ENCODE data around the gene NR2F1.

The NR2F1 gene

DNA sequence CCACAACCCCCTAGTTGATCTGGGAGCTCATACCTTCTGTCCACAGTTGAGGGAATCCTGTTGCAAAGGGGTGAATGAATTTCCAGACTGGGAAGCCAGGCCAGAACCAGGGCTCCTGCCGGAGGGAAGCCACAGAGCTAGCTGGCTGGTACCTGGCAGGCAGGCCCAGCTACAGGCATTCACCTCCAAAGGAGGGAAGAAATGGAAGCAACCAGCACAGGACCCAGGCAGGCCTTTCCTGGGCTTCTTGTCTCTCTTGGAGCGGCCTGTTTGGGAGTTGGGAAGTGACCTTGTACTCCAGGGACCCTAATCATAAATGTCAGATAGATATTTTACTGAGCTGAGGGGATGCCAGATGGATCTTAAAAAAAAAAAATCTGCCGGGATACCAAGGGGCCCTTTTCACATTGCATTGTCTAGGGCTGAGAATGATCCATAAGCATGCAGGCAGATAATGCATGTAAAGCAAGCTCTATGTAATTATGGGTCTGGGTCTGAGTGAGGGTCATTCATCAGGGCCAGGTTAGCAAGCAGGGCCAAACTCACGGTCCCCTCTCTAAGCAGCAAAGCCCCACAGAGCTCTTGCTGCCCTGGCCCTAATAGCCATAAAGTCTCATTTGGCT lies 8.4 kb downstream of the NR2F1 start:
- DNase-seq (ENCODE audit: low read depth): no peak

DNA sequence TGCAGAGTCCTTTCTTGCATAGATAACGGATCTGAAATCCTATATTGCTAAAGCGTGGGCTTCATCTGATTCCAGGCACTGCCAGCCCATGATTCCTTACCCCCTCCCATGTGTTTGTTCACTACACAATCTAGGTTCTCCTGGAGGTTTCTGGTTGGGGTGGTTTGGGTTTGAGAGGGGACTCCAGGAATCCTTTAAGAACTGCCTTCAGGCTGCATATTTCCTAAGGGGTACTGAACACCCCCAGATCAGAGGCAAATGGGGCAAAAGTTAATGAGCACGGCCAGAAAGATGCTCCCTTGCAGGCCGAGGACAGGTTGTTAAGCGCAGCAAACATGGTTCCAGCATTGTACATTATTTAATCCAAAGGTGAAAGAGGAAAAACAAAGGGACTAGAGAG lies 9.9 kb downstream of the NR2F1 start:
- DNase-seq (ENCODE audit: low read depth): no peak

DNA sequence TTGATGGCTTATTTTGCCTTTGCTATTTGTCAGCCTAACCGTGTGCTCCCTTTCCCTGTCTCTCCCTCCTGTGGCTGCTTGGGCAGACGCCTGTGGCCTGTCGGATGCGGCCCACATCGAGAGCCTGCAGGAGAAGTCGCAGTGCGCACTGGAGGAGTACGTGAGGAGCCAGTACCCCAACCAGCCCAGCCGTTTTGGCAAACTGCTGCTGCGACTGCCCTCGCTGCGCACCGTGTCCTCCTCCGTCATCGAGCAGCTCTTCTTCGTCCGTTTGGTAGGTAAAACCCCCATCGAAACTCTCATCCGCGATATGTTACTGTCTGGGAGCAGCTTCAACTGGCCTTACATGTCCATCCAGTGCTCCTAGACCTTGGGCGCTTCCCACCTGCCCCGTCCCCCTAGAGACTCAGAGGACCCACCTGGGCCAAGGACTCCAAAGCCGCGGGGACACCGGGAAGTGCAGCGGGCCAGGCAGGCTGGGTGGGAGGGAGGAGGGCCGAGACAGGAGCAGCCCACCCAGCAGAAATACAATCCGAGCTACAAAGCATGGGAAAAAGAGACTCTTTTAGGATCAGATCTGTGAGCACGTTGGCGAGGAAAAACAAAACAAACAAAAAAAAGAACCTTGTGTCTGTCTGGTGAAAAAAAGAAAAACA lies 10.6 kb downstream of the NR2F1 start:
- no peak for DNase-seq (ENCODE audit: low read depth)

DNA sequence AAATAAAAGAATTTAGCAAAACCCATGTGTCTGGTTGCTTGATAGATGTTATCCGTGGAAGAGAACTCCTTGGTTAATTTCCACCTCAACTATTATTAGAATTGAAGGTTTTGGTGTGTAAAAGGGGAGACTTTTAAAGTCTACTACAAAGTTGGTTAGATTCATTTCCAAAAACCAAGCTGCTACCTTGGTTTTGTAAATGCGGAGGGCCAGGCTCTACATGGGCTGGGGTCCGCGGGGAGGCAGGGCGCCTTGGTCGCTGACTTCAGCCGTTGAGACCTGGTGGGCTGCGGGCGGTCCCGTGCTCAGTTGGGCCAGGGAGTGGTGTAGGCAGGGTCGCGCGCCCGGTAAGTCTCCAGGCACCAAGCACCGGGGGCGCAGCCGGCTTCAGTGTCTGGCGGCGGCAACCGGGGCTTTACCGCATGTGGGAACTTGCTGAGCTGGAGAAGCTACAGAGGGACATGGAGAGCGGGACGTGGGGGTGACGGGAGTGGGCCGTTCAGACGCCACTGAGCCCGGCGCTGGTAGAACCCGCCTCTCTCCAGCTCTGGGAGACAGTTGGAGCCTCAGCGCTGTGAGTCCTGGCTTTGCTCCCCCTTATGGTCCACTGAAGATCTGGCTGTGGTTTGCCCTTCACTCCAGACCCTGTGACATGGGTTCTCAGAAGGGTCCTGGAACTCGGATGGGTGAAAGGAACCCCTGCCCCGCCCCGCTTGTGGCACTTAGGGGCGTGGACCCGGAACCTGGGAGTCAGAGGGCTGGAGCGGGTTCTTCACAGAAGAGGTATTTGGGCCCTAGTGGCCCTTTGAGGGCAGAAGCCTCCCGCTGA lies 11.8 kb downstream of the NR2F1 start:
- no peak for DNase-seq (ENCODE audit: low read depth)

DNA sequence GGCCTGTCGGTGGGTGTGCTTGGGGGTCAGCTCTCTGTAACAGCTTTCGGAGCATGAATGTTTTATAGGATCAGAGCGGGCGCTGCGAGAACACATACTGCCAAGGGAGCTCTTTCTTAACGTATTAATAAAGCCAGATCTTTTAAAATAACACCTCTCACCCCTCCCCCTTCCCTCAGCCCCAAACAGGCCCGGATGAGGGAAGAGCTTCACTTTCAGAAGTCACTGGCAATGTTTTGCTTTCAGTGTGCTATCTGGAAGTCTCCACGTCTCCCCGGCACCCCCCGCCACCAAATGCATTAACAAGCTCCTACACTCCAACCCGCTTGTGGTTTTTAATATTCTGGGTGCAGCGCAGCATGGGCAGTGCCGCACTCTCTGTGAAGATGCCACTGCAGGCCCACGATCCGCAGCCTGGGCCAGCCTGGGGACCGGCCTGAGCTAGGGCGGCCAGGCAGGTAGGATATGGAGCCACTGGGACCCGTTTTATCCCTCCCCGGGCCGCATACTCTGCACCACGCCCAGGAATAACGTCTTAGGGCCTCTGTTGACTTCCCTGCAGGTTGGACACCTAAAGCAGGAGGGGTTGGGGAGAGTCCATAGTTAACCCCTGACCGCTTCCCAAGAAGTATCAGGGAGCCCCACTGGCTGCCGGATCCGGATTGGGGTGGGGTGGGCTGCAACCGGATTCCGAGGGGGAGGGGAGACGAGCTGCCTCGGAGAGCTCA lies 12.6 kb downstream of the NR2F1 start:
- DNase-seq (ENCODE audit: low read depth): no peak

DNA sequence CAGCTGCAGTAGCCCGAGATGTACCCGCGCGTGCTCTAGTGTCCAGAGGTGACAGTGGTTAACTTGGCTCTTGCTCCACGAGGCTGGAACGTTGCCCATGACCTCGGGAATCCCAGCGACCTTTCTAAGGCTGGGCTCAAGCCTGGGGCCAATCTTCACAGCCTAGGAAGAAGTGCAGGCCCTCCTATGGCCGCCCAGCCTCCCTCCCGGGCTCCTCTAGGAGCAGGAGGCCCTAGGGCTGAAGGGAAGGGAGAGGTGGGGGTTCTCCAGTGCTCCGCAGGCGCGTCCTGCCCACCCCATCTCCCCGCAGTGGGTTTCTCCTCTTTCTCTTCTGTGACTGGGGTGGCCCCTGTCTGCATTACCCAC lies 13.3 kb downstream of the NR2F1 start:
- no peak for DNase-seq (ENCODE audit: low read depth)

DNA sequence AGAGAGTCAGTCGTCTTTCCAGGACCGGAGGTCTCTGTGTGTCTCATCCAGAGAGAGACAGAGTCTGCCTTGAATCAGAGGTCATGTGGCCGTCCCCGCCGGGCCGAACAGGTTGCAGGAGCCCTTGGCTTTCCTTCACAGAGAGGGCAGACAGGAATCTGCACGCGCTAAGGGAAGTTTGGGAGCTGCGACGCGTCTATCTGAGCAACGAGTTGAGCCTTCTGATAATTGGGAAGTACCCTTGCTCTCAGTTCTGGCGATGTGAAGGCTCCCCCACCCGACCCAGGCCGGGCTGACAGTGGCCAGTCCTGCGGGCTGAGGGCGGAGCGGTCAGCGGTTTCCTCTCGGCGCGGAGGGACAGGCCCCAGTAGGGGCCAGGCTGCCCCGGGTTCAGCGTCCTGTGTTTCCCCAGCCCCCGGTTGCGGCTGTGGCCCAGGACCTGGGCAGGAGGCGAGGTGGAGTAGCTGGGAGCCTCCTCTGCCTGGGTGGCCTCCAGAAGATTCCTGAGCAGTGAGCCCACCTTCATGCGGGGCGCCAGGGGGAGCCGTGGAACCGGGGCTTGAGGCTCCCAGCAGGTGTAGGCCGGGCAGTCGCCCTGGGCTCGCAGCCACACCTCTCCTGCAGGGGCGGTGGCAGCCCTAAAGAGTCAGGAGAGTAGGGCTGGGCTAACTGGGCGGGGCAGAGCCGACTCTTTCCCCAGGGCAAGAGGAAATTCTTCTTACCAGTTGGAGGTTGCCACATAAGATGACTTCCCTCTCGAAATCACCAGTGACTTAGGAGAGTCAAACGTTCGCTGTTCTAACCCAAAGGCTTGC lies 13.9 kb downstream of the NR2F1 start:
- no peak for DNase-seq (ENCODE audit: low read depth)

DNA sequence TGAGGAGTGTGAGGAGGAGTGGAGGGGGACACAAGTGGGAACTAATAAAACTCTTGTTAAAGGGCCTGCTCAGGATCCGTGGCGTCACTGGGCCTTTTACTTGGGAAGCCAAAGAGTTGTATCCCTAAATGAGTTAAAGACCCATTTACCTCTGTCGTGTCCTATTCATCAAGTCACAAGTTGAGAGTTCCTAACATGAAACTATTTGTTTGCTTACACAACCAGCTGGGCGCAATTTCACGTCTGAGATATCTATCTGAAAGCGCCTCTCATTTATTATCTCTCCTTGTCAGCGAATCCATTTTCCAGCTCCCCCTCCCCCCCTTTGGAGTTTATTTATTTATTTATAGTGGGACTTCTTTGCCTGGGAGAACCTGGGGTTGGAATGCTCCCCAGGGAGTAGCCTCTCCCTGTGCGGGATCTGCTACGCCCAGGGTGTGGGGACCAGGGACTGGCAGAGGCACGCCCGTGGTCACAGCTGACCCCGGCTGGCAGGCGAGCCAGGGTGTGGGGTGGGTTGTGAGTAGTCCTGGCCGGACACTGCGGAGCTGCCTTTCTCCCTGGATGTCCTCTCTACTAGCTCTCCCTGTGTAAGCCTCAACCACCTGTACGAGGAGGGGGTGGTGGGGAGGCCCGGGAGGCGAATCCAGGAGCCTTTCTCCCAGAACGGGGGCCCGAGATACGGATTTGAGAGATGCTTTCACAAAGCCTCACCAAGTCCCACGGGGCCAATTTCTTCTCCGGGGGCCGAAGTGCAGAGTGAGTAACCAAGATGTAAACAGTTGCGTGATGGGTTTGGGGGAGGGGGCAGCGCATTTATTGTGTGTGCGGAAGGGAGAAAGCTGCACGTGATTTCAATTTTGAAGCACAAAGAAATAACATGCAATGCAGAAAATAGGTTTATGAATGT lies 15.3 kb downstream of the NR2F1 start:
- DNase-seq (ENCODE audit: low read depth): no peak

DNA sequence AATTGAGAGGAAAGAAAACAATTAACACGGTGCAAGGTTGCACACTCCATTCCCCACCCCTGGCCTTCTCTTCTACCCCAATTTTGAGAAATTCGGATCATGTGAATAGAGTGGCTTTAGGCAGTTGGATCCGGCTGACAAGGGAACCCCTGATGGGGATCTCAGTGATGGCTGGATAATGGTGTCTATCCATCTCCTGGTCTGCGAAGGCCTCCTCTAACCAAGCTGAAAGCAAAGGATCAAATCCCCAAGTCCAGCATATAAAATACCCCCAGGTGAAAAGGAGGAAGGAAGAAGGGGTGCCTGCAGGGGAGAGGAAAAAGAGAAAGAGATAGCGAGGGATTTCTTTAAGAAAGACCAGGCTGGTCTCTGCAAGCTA lies 16.0 kb downstream of the NR2F1 start:
- no peak for DNase-seq (ENCODE audit: low read depth)

DNA sequence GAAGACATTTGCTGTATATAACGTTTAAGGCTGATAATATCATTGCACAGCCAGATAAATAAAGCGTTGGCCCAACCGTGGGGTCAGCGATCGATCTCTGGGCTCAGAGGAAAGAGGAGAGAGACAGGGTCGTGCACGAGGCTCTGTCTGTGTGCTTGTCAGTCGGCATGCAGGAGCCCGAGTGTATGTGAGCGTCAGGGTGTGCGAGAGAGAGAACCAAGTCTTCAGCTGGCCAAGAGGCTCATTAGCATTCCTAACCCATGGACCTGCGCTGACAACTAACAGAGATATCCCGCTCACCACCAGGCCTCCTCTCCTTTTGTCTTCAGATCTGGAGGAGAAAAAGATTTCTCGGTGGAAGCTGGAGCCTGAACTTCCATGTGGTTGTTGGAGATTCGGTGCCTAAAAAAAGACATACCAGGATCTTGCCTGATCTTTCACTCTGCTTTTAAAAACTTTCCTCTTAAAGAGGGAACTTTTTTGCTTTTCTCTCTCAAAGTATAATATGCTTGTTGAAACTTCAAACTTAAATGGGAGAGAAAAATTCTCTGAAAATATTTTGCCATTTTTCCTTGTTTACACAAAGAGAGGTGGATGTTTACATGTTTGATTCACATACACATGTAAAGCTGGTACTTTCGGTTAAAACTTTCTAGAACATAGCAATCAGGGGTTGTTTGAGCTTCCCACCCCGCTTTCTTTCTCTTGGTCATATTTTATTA lies 16.5 kb downstream of the NR2F1 start:
- DNase-seq (ENCODE audit: low read depth): no peak

DNA sequence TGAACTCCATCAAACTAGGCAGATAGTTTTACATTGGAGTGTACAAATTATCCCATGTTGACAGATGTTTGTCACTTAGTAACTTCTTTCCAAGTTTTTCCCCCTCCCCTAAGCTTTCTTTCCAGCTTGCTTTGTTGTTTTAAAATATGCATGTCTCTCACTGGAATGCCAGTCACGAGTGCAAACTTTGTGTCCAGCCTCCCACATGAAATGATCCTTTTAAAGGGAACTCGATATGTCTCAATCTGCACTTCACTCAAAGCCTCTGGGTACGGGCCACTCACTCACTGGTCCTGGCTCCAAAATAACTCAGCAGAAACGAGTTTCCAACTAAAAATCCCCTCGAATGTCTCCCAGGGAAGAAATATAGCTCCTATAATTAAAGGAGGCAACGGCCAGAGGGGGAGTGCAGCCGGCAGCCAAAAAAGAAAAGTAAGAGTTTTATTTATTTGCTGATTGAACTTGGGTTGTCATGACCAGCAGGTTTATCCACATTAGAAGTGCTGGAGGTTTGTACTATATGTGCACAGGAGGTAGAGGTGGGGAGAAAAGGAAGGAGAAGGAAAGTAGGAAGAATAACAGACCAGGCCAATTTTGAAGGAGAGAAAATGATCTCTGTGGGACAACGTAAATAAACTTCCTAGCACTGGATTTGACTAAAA lies 17.5 kb downstream of the NR2F1 start:
- DNase-seq (ENCODE audit: low read depth): no peak

DNA sequence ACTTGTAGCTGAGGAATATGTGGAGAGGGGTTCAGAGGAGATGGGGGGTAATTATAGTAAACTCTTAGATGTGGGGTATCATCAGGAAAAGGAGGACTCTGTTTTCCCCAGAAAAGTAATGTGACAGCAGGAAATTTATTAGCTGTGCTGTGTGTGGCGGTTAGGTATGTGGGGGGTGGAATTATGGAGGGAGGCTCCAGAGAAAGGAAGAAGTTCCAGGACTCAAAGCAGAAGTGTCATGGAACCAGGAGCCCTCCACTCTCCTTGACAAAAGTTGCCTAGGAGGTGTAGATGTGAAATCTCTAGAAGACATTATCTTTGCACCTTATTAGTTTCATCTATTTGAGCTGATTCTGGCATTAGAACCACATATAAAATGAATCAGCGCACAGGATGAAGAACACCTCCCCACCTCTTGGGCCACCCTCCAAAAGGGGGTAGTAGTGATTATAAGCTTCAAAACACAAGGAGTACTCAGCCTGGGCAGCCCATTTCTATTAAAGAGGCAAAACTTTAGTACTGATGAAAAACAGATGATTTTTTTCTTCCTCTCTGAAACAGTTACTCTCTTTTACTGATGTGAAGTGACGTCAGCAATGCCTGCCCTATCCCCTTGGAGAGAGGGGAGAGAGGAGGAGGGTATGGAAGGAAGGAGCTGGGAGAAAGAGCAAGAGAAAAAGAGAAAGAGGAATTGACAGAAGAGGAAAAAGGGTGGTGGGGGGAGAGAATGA lies 18.2 kb downstream of the NR2F1 start:
- DNase-seq (ENCODE audit: low read depth): no peak

DNA sequence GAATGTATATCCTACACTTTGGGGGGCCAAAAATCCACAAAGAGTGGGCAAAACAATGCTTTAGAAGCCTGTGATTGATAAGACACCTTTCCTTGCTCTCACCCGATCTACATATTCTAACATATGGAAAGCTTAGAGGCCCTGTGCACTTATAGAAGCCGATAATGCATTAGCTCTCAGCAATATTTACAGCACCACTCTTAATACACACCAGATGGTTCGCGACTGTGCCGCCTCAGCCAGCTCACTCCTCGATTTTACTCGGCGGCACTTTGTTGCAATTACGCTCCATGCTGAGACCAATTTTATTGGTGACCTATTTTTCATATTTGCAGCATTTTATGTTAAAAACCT lies 18.8 kb downstream of the NR2F1 start:
- DNase-seq (ENCODE audit: low read depth): no peak

DNA sequence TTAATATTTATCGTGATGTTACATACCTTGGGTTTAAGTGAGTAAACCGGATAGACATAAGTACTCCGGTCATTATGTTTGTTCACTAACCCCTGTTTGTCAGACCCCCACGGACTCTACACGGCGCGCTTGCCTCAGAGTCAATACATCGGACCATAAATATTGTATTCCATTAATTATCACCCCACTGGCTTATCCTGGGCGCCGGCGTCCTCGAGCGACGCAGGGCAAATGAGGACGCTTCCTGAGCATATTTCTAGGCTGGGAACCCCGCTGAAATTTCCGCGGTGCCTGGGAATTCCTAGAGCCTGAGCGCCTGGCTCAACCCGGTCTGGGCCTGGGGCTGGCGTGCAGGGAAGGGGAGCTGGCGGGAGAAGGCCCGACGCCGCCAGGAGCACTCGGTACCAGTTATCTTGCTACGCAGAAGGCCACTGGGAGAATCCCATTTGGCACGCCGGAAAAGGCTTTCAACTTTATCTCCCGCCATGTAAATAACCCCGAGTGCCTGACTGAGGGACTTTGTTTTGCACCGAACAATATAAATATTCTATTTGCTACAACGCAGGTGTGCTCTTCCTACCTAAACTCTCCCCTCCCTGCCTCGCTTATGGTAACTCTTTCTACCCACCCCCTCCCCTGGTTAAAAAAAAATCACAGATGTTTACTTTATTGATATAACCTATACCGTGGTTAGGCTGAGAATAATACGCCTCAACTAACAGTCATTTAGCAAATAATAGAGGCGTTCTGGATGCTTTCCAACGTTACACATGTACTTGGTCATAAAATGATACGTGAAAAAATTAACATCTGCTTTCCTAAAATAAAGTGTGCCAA lies 19.4 kb downstream of the NR2F1 start:
- no peak for DNase-seq (ENCODE audit: low read depth)

DNA sequence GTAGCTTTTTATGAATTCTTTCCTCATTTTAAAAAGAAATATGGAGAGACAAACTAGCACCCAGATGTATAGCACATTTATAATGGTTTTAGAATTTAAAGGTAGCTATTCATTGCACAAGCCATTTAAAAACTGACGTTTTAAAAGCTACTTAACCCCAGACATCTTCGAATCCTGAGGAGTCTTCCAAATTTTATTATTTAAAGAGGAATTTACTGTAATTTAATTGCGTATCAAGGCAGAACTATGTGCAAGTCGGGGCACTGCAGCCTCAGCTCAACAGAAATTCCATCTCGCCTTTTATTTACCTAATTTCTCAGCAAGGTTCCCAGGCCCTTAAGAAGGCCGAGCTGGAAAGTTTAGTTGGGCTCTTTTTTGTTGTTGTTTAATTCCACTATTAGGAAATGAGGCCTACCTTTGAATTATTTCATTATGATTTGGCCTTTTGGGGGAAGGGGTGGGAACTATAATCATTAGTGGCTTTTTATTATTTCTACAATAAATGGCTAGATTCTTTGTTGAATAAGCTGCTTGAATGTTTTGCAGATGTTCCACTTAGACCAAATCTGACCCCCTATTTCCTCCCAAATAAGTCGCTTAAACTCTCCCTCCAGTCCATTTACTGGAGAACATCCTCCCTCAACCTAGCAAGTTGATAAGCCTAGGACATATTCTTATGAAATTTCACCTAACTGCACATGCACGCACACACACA lies 20.2 kb downstream of the NR2F1 start:
- DNase-seq (ENCODE audit: low read depth): no peak

DNA sequence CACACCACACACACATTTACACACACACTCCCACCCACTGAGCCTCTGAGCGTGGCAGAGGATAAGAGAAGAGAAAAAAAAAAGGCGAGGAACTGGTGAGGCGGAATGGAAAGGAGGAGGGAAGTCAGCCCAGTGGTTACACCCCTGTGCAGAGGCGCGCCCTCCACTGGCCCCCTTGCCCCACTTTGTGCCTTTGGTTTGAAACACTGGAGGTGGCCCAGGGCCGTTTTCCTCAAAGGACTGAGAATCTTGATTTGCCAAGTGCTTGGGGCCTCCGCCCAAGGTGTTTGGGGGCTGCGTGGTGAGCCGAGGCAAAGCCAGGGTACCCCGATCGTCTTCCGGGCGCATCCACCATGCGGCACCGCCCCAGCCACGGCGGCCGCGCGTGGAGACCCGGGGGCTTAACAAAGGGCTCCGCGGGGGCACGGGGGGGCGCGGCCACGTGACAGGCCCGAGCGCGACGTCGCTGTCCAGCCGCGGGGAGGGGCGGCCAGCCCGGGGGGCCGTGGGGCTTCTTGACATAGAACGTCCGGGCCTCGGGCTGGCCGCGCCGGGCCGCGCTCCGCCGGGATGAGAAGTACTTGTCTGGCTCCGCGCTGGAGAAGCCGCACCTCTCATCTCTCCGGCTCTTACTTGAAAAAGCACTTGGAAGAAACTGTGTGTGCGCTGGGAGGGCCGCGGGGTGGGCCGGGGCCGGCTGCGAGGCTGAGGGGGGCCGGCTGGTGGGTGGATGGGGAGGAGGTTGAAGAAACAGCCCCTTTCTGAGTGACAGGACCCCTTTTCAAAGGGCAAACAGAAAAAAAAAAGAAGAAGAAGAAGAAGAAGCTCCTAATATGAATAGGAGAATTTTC lies 21.0 kb downstream of the NR2F1 start:
- no peak for DNase-seq (ENCODE audit: low read depth)
